CD4-positive, alpha-beta T cell (primary cell): ENCODE measurements around the gene ONECUT3. TPM values are rescaled to one million over a fixed set of nuclear protein-coding genes. Genes with fewer than 3 reads are reported as not detected.

ENCODE experiments used
- ATAC-seq: fragments of 200-7000 bp; cut with Tn5 transposase; one replicate; pipeline ENCODE4 v1.10.0; 2022; ENCODE audit warnings: mild to moderate bottlenecking; ENCODE audit not compliant: poor library complexity
- CTCF ChIA-PET: fragments of 350-600 bp; sonication (Branson Sonifier 250); formaldehyde crosslinking; loops from one replicate; lab custom pipeline; 2021; ENCODE audit warnings: antibody characterized with exemption, inconsistent platforms; lab: Charles Lee
- POLR2A ChIA-PET: fragments of 350-600 bp; sonication (Branson Sonifier 250); formaldehyde crosslinking; loops from one replicate; lab custom pipeline; 2021; ENCODE audit warnings: antibody characterized with exemption, inconsistent platforms; lab: Charles Lee
- DNase-seq, 14 experiments: peaks; one replicate each; pipeline ENCODE4 v3.0.0-alpha.2; 2013 to 2020; ENCODE audit warnings: mixed read lengths in 2 of 14
- H3K27ac ChIP-seq, 2 donors: one replicate each; pipeline versions ENCODE4 v1.5.1 to v1.7.0; 2013; ENCODE audit warnings: low read length in 2 of 2, low read depth in 1 of 2, mild to moderate bottlenecking in 1 of 2
- H3K27me3 ChIP-seq, 2 experiments: 1 replicate in 1 of 2; 2 replicates in 1 of 2; pipeline versions ENCODE4 v1.6.1 to v1.7.0; 2013; ENCODE audit warnings: low read length in 2 of 2, control low read depth in 1 of 2, mild to moderate bottlenecking in 1 of 2, moderate library complexity in 1 of 2; ENCODE audit not compliant: insufficient read depth in 2 of 2, control insufficient read depth in 1 of 2
- H3K36me3 ChIP-seq: one replicate; pipeline ENCODE4 v1.6.1; 2013; ENCODE audit warnings: low read length, control low read depth; ENCODE audit not compliant: insufficient read depth
- H3K4me1 ChIP-seq: one replicate; pipeline ENCODE4 v1.6.1; 2013; ENCODE audit warnings: low read length, control low read depth; ENCODE audit not compliant: insufficient read depth
- H3K4me3 ChIP-seq: one replicate; pipeline ENCODE4 v1.5.1; 2013; ENCODE audit warnings: mild to moderate bottlenecking, low read length, moderate library complexity
- H3K9me3 ChIP-seq, 2 experiments: 1 replicate in 1 of 2; 2 replicates in 1 of 2; pipeline versions ENCODE4 v1.6.1 to v1.7.0; 2013; ENCODE audit warnings: low read length in 2 of 2, mild to moderate bottlenecking in 2 of 2, control low read depth in 1 of 2, moderate library complexity in 1 of 2; ENCODE audit not compliant: control insufficient read depth in 1 of 2, insufficient read depth in 1 of 2
- H3K27ac Mint-ChIP-seq: one replicate; pipeline ENCODE4 v1.8.0; 2020; ENCODE audit warnings: mixed read lengths
- H3K27me3 Mint-ChIP-seq: one replicate; pipeline ENCODE4 v1.8.0; 2021; ENCODE audit warnings: mixed read lengths
- H3K36me3 Mint-ChIP-seq: one replicate; pipeline ENCODE4 v1.8.0; 2021; ENCODE audit warnings: low read depth, mixed read lengths
- H3K4me1 Mint-ChIP-seq: one replicate; pipeline ENCODE4 v1.8.0; 2021; ENCODE audit warnings: low read depth, mixed read lengths
- H3K4me3 Mint-ChIP-seq: one replicate; pipeline ENCODE4 v1.8.0; 2020; ENCODE audit warnings: mild to moderate bottlenecking, mixed read lengths
- H3K9me3 Mint-ChIP-seq: one replicate; pipeline ENCODE4 v1.8.0; 2020; ENCODE audit warnings: mixed read lengths
- intact Hi-C, 2 experiments: fragments of 100-400 bp; cut with DNase I in 1 of 2; cut with micrococcal nuclease in 1 of 2; formaldehyde crosslinking; loops; one replicate each; pipeline versions ENCODE4 v1.15.1 to v1.9.0; 2023 to 2025; cut with DNase I, micrococcal nuclease
- total RNA-seq, 174 experiments: library from RNA in 2 of 174; stranded (reverse) in 2 of 174; gene quantifications; one replicate each; pipeline ENCODE4 v1.2.3 and lab custom pipeline; 2021 to 2026
- TF ChIP-seq, protein P1 (sequence below): fragments of 200-600 bp; IDR thresholded peaks from one replicate; pipeline ENCODE4 v1.8.0; 2022; ENCODE audit warnings: antibody characterized with exemption, mild to moderate bottlenecking

Gene ONECUT3
- total RNA-seq, 2 experiments from 2014 or later, result not detected

DNA sequence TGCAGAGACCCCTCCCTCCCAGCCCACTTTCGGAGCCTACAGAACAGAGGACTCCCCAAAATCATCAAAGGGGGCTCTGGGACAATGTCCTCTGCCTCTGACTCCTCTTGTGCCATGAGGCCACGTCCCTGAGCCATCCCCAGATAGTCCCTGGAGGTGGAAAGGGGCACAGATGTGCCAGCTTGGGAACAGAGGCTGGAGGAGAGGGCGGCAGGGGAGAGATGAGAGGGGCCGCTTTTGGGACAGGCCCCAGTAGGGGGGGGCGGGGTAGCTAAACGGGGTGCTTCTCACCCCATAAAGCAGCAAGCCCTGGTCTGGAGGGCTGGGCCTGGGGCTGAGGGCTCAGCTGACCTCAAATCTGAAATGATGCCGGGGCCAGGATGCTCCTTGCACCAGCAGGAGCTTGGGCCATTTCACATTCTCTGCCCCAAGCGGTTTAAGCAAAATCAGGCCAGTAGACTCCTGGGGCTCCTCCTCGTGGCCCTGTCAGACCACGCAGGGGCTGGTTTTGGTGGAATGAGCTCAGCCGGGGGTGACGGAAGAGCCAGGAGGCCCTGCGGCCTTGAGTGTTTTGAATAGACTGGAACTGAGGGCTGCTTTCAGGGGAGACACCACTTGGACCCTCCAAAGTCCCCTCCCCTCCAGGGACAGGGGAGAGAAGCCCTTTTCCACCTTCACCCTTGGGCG is 27.1 kb downstream of the ONECUT3 start:
- CTCF ChIA-PET, result no interaction called here
- H3K27me3 ChIP-seq, result peaks cover 65 to 70% of the 10 kb centered on the region in 2 experiments
- POLR2A ChIA-PET, result no interaction called here

DNA sequence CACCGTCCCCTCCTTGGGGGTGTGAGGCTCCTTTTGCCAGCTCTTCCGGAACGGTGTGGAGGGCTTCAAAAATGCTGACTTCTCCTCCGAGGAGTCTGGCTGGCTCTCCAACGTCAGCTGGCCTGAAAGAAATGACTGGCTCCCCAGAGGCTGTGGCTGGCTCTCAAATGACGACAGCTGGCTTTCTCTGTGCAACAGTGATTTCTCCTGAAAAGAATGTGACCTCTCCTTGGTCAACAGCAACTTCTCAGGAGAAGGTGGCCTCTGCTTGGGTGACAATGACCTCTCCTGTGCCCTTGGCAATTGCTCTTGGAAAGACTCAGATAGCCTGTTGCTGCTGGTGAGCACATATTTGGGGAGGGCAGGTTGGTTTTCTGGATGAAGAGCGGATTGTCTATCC is 29.2 kb downstream of the ONECUT3 start:
- DNase-seq (no peak), ATAC-seq (no peak)
- Histone ChIP-seq H3K4me3 (no peak overlapping the region), H3K27ac (no peak overlapping the region), H3K4me1 (no peaks in the 10 kb centered on the region), H3K9me3 (peaks cover 9 to 45% of the 10 kb centered on the region in 2 experiments), H3K36me3 (no peaks in the 10 kb centered on the region), H3K27me3 (peaks cover 44 to 53% of the 10 kb centered on the region in 2 experiments)
- POLR2A ChIA-PET, result no interaction called here
- Mint-ChIP-seq H3K27me3 (peaks cover 67% of the 10 kb centered on the region), H3K27ac (no peak overlapping the region), H3K36me3 (no peaks in the 10 kb centered on the region), H3K4me3 (no peak overlapping the region), H3K9me3 (no peaks in the 10 kb centered on the region), H3K4me1 (no peaks in the 10 kb centered on the region)
- TF ChIP-seq, protein P1, sequence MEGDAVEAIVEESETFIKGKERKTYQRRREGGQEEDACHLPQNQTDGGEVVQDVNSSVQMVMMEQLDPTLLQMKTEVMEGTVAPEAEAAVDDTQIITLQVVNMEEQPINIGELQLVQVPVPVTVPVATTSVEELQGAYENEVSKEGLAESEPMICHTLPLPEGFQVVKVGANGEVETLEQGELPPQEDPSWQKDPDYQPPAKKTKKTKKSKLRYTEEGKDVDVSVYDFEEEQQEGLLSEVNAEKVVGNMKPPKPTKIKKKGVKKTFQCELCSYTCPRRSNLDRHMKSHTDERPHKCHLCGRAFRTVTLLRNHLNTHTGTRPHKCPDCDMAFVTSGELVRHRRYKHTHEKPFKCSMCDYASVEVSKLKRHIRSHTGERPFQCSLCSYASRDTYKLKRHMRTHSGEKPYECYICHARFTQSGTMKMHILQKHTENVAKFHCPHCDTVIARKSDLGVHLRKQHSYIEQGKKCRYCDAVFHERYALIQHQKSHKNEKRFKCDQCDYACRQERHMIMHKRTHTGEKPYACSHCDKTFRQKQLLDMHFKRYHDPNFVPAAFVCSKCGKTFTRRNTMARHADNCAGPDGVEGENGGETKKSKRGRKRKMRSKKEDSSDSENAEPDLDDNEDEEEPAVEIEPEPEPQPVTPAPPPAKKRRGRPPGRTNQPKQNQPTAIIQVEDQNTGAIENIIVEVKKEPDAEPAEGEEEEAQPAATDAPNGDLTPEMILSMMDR, result no peak
- CTCF ChIA-PET, result no interaction called here
- intact Hi-C loops, result no loop called here

More for the DNA sequence above, 27.1 kb downstream of the ONECUT3 start:
- intact Hi-C loops, result no loop called here
- peaks cover 69% of the 10 kb centered on the region for H3K27me3 Mint-ChIP-seq
- no peak overlapping the region for H3K4me3 Mint-ChIP-seq
- H3K36me3 Mint-ChIP-seq, result no peaks in the 10 kb centered on the region
- TF ChIP-seq, protein P1, result no peak
- Histone ChIP-seq H3K4me1 (no peaks in the 10 kb centered on the region), H3K9me3 (peaks cover 9 to 51% of the 10 kb centered on the region in 2 experiments), H3K4me3 (no peak overlapping the region), H3K27ac (no peak overlapping the region), H3K36me3 (no peaks in the 10 kb centered on the region)
- no peaks in the 10 kb centered on the region for H3K4me1 Mint-ChIP-seq
- ATAC-seq, result no peak
- H3K27ac Mint-ChIP-seq, result no peak overlapping the region
- no peak for DNase-seq
- H3K9me3 Mint-ChIP-seq, result no peaks in the 10 kb centered on the region

DNA sequence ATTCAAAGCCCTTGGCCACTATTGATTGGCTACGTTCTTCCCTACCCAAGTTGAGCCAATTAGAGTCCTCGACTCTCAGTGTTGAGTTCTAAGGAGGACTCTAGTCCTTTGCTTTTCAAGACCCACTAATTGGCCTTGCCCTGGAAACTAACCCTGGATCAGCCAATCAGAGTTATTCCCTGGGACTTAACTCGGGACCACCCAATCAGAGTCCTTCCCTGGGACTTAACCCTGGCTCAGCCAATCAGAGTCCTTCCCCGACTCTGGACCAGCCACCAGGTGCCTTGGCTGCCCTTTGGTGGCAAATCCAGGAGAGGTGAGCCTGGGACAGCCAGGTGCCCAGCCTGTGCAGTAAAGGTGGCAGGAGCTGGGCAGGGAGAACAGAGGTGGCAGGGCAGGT is 30.0 kb downstream of the ONECUT3 start:
- DNase-seq (no peak), ATAC-seq (no peak)
- CTCF ChIA-PET, result no interaction called here
- no peaks in the 10 kb centered on the region for H3K36me3 Mint-ChIP-seq
- POLR2A ChIA-PET, result no interaction called here
- no peak overlapping the region for H3K27ac ChIP-seq
- H3K4me1 ChIP-seq, result no peaks in the 10 kb centered on the region
- peaks cover 9 to 42% of the 10 kb centered on the region in 2 experiments for H3K9me3 ChIP-seq
- intact Hi-C loops, result no loop called here
- peaks cover 60% of the 10 kb centered on the region for H3K27me3 Mint-ChIP-seq
- peaks cover 41 to 48% of the 10 kb centered on the region in 2 experiments for H3K27me3 ChIP-seq
- no peaks in the 10 kb centered on the region for H3K4me1 Mint-ChIP-seq
- no peaks in the 10 kb centered on the region for H3K36me3 ChIP-seq
- no peak overlapping the region for H3K4me3 ChIP-seq
- no peaks in the 10 kb centered on the region for H3K9me3 Mint-ChIP-seq
- H3K4me3 Mint-ChIP-seq, result no peak overlapping the region
- TF ChIP-seq, protein P1, result no peak
- H3K27ac Mint-ChIP-seq, result no peak overlapping the region
